ENCODE measurements around the gene BHLHE40. TPM values are rescaled to one million over a fixed set of nuclear protein-coding genes. Genes with fewer than 3 reads are reported as not detected.
A peak's percentile ranks its signal among the peaks of the same experiment; 100 is the strongest.

BHLHE40 gene
- total and polyA plus RNA-seq, 2 of the 13 experiments (the other 11 are each of a cell fraction or from before 2014, with no cell fraction given) = 1.8 to 51.0 TPM

DNA sequence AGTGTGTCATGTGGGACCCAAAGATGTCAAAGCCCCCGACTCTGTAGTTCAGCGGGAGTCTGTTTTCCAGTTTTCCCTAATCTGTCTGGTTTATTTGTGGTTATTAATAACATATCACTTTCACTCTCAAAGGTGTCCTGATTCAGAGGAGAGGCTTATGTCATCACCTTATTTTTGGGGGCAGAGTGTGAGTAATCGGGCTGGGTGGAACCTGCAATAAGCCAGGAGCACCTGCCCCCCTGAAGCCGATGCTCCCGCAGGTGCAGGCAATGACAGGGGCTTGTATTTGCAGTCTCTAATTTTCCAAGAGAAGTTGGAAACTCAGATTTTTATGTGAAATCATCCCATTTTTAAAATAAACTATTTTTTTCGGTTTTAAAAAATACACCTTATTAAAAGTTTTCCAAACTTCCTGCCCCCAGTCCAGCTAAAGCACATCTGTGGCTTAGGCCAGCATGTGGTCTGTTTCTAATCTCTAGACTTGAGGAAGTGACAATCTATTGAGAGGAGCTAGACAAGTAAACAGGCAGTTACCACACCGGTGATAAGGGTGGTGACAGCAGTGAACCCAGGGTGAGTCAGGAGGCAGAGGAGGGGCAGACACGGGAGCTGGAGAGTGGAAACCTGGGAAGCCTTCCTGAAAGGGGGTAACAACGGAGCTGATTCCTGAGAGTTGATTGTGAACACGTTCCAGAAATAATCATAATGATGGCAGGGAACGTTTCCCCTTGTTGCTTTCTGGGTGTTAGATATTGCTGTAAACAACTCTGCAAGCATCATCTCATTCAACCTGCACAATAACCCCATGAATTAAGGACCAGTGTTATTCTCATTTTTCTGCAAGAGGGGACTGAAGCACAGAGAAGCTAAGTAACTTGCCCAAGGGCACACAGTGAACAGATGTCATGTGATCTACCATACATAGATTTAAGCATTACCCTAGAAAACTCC lies 37.2 kb downstream of the BHLHE40 start (continued):
- TF ChIP-seq, protein P1, sequence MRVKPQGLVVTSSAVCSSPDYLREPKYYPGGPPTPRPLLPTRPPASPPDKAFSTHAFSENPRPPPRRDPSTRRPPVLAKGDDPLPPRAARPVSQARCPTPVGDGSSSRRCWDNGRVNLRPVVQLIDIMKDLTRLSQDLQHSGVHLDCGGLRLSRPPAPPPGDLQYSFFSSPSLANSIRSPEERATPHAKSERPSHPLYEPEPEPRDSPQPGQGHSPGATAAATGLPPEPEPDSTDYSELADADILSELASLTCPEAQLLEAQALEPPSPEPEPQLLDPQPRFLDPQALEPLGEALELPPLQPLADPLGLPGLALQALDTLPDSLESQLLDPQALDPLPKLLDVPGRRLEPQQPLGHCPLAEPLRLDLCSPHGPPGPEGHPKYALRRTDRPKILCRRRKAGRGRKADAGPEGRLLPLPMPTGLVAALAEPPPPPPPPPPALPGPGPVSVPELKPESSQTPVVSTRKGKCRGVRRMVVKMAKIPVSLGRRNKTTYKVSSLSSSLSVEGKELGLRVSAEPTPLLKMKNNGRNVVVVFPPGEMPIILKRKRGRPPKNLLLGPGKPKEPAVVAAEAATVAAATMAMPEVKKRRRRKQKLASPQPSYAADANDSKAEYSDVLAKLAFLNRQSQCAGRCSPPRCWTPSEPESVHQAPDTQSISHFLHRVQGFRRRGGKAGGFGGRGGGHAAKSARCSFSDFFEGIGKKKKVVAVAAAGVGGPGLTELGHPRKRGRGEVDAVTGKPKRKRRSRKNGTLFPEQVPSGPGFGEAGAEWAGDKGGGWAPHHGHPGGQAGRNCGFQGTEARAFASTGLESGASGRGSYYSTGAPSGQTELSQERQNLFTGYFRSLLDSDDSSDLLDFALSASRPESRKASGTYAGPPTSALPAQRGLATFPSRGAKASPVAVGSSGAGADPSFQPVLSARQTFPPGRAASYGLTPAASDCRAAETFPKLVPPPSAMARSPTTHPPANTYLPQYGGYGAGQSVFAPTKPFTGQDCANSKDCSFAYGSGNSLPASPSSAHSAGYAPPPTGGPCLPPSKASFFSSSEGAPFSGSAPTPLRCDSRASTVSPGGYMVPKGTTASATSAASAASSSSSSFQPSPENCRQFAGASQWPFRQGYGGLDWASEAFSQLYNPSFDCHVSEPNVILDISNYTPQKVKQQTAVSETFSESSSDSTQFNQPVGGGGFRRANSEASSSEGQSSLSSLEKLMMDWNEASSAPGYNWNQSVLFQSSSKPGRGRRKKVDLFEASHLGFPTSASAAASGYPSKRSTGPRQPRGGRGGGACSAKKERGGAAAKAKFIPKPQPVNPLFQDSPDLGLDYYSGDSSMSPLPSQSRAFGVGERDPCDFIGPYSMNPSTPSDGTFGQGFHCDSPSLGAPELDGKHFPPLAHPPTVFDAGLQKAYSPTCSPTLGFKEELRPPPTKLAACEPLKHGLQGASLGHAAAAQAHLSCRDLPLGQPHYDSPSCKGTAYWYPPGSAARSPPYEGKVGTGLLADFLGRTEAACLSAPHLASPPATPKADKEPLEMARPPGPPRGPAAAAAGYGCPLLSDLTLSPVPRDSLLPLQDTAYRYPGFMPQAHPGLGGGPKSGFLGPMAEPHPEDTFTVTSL (CRISPR knock-in tag; IDR thresholded peaks at IDR 0.05; ENCODE audit: borderline replicate concordance) = peak; percentile 88
- TF ChIP-seq JUN (CRISPR knock-in tag; IDR thresholded peaks at IDR 0.05) = 0 out of 2 replicates have a peak, but pooled peaks have one; percentile 43
- TF ChIP-seq, protein P2, sequence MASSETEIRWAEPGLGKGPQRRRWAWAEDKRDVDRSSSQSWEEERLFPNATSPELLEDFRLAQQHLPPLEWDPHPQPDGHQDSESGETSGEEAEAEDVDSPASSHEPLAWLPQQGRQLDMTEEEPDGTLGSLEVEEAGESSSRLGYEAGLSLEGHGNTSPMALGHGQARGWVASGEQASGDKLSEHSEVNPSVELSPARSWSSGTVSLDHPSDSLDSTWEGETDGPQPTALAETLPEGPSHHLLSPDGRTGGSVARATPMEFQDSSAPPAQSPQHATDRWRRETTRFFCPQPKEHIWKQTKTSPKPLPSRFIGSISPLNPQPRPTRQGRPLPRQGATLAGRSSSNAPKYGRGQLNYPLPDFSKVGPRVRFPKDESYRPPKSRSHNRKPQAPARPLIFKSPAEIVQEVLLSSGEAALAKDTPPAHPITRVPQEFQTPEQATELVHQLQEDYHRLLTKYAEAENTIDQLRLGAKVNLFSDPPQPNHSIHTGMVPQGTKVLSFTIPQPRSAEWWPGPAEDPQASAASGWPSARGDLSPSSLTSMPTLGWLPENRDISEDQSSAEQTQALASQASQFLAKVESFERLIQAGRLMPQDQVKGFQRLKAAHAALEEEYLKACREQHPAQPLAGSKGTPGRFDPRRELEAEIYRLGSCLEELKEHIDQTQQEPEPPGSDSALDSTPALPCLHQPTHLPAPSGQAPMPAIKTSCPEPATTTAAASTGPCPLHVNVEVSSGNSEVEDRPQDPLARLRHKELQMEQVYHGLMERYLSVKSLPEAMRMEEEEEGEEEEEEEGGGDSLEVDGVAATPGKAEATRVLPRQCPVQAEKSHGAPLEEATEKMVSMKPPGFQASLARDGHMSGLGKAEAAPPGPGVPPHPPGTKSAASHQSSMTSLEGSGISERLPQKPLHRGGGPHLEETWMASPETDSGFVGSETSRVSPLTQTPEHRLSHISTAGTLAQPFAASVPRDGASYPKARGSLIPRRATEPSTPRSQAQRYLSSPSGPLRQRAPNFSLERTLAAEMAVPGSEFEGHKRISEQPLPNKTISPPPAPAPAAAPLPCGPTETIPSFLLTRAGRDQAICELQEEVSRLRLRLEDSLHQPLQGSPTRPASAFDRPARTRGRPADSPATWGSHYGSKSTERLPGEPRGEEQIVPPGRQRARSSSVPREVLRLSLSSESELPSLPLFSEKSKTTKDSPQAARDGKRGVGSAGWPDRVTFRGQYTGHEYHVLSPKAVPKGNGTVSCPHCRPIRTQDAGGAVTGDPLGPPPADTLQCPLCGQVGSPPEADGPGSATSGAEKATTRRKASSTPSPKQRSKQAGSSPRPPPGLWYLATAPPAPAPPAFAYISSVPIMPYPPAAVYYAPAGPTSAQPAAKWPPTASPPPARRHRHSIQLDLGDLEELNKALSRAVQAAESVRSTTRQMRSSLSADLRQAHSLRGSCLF (CRISPR knock-in tag; IDR thresholded peaks at IDR 0.05; ENCODE audit: borderline replicate concordance) = no peak
- TF ChIP-seq NR2F2 (IDR thresholded peaks at IDR 0.05; ENCODE audit: borderline replicate concordance, low read depth) = no peak
- no peak for TF ChIP-seq BORCS8-MEF2B (CRISPR knock-in tag; IDR thresholded peaks at IDR 0.05)
- TF ChIP-seq MYC (CRISPR knock-in tag; IDR thresholded peaks at IDR 0.05; ENCODE audit: borderline replicate concordance) = no peak
- TF ChIP-seq ZNF33B (CRISPR knock-in tag; IDR thresholded peaks at IDR 0.05) = no peak
- TF ChIP-seq SUZ12 (IDR thresholded peaks at IDR 0.05; ENCODE audit: low read depth, low read length) = no peak
- TF ChIP-seq, protein P3, sequence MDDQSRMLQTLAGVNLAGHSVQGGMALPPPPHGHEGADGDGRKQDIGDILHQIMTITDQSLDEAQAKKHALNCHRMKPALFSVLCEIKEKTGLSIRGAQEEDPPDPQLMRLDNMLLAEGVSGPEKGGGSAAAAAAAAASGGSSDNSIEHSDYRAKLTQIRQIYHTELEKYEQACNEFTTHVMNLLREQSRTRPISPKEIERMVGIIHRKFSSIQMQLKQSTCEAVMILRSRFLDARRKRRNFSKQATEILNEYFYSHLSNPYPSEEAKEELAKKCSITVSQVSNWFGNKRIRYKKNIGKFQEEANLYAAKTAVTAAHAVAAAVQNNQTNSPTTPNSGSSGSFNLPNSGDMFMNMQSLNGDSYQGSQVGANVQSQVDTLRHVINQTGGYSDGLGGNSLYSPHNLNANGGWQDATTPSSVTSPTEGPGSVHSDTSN (CRISPR knock-in tag; IDR thresholded peaks at IDR 0.05; ENCODE audit: borderline replicate concordance) = no peak
- TF ChIP-seq, protein P4, sequence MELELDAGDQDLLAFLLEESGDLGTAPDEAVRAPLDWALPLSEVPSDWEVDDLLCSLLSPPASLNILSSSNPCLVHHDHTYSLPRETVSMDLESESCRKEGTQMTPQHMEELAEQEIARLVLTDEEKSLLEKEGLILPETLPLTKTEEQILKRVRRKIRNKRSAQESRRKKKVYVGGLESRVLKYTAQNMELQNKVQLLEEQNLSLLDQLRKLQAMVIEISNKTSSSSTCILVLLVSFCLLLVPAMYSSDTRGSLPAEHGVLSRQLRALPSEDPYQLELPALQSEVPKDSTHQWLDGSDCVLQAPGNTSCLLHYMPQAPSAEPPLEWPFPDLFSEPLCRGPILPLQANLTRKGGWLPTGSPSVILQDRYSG (CRISPR knock-in tag; IDR thresholded peaks at IDR 0.05) = no peak
- no peak for TF ChIP-seq CHD2 (IDR thresholded peaks at IDR 0.05; ENCODE audit: low read depth, low read length)
- TF ChIP-seq ZNF20 (CRISPR knock-in tag; IDR thresholded peaks at IDR 0.05) = no peak
- TF ChIP-seq ZZZ3 (CRISPR knock-in tag; IDR thresholded peaks at IDR 0.05; ENCODE audit: borderline replicate concordance) = no peak
- TF ChIP-seq SOX6 (IDR thresholded peaks at IDR 0.05) = no peak
- TF ChIP-seq SOX6 (CRISPR knock-in tag; IDR thresholded peaks at IDR 0.05) = peak; percentile 65; the same call in 1 of the 2 replicates
- TF ChIP-seq ARNT2 (CRISPR knock-in tag; IDR thresholded peaks at IDR 0.05; ENCODE audit: low read depth) = no peak
